Stimulated activated CD8-positive, alpha-beta memory T cell treated with anti-CD3 and anti-CD28 coated beads, Interleukin-7, amount 100 ng/mL, for 1 hour (primary cell): ENCODE results near the gene SERTAD1.
A peak's percentile ranks its signal among the peaks of the same experiment; 100 is the strongest.
"Not testable (repeated sequence)": the region's sequence is repeated elsewhere in the genome, so short reads cannot be mapped to it uniquely, and the experiment has no call there.

ENCODE experiments used
- DNase-seq, 2 donors: peaks; one replicate each; pipeline ENCODE4 v3.0.0-alpha.2; 2020; ENCODE audit warnings: low read depth in 2 of 2

The SERTAD1 gene, protein sequence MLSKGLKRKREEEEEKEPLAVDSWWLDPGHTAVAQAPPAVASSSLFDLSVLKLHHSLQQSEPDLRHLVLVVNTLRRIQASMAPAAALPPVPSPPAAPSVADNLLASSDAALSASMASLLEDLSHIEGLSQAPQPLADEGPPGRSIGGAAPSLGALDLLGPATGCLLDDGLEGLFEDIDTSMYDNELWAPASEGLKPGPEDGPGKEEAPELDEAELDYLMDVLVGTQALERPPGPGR

DNA sequence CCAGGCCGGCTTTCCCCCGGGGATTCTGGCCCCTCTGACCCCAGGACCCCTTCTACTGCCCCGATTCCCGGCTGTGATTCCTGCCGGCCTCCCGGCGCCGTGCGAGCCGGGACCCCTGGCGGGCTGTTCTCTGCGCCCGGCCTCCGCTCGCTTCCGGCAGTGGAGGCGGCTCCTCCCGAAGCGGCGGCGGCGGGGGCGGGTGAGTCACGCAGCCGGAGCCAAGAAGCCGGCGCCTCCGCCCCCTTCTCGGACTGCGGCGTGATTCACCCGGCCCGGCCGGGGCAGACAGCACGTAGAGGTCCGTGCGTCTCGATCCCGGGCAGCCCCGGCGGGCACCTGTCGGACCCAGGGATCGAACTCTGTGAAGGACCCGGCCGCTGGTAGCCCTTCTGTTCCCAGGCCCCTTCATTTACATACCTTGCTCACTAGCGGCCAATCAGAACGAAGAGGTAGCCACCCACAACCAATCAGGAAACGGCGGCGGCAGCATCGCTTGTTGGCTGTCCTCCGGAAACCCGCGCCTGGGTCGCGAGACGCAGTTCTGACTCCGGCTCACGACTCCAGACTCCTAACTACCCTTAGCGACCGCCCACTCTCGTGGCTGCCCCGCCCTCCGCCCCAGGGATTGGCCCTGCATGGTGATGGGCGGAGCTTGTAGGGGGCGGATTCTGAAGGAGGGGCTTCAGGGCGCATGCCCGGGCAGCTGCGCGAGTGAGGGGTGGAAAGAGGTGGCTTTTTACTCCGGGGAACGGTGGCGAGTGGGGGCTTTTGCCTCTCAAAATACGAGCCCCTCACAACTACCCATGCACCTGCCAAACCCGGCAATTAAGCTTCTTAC lies at the start of gene SERTAD1:
SERTAD1 (minus strand) TSS at position 543 of the 838 bp plus-strand sequence. CDS start 2,446 bp downstream, outside the sequence.
- DNase-seq = peak; percentile 100

DNA sequence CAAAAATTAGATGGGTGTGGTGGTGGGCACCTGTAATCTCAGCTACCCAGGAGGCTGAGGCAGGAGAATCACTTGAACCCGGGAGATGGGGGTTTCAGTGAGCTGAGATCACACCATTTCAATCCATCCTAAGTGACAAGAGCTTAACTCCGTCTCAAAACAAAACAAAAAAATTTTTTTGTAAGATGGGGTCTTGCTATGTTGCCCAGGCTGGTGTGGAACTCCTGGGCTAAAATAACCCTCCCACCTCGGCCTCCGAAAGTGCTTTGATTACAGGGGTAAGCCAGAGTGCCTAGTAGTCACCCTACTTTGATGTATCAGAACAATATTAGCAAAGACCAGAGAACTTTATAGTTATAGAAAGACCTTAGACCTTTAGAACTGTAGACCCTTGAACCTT lies 48.9 kb upstream of the SERTAD1 start:
- no peak for DNase-seq

DNA sequence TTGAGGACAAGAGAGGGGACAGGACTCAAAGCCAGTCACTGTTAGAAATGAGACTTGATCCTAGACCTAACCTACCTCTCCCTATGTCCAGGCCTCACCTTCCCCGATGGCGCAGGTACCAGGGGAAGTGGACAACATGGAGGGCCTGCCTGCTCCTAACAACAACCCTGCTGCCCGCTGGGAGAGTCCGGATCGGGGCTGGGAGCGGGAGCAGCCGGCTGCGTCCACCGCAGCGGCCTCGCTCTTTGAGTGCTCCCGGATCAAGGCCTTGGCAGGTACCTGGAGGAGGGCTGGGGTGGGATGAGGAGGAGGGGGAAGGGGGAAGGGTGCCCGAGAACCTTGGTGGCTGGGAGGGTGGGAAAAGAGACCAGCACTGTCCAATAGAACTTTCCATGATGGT lies 46.7 kb upstream of the SERTAD1 start:
- DNase-seq = no peak

DNA sequence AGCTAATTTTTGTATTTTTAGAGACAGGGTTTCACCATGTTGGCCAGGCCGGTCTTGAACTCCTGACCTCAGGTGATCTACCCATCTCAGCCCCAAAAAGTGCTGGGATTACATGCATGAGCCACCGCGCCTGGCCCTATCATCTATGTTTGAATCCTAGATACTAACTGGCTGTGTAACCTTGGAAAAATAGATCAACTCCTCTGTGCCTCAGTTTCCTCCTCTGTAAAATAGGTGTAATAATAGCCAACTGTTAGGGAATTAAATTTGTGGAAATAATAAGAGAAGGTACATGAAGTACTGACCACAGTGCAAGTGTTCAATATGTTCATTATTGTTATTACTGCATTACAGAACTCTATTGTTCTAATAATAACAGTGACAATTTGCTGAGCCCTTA lies 45.3 kb upstream of the SERTAD1 start:
- no peak for DNase-seq

DNA sequence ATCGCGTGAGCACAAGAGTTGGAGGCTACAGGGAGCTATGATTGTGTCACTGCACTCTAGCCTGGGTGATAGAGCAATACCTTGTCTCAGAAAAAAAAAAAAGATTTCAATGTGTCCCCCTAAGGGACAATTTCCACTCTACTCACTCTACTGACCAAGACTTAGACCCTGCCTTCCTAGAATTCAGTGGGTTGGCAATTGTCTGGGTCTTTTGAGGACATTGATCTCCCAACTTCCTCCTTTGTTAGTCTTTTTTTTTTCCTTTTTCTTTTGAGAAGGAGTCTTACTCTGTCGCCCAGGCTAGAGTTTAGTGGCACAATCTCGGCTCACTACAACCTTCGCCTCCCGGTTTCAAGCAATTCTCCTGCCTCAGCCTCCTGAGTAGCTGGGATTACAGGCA lies 43.2 kb upstream of the SERTAD1 start:
- DNase-seq = no peak

DNA sequence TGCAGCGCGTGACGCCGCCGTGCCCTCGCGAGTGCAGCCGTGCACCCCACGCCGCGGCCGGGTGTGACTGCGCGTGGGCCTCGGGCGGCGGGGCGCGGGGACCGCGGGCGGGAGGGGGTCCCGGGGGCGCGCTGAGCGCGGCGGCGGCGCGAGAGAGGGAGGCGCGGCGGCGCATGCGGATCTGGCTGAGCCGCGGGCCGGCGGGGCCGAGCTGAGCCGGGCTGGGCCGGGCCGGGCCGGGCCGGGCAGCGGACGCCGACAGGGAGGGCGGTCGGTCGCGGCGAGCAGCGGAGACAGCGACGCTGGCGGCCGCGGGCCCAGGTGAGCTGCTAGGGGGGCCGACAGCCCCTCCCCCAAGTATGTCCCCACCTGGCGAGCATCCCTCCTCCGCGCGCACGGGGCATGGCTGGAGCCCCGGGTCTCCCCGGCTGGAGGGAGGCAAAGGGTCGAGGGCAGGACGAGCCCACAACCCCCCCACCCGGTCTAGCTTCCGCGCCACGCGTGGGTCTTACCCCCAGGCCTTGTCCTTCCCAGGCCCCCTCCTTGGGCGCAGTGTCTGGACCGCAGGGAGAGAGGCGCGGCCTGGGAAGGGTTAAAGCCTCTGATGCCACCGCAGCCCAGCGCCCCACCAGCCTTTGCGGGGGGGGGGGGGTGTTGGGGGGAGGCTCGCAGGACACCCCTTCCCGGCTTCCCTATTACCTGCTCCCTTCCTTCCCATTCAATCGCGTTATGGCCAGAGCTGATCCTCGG lies 41.4 kb upstream of the SERTAD1 start, which contains the start of gene SPTBN4:
SPTBN4 (plus strand) TSS at position 17 of the 750 bp plus-strand sequence. CDS start 5,621 bp downstream, outside the sequence.
- DNase-seq = no peak

DNA sequence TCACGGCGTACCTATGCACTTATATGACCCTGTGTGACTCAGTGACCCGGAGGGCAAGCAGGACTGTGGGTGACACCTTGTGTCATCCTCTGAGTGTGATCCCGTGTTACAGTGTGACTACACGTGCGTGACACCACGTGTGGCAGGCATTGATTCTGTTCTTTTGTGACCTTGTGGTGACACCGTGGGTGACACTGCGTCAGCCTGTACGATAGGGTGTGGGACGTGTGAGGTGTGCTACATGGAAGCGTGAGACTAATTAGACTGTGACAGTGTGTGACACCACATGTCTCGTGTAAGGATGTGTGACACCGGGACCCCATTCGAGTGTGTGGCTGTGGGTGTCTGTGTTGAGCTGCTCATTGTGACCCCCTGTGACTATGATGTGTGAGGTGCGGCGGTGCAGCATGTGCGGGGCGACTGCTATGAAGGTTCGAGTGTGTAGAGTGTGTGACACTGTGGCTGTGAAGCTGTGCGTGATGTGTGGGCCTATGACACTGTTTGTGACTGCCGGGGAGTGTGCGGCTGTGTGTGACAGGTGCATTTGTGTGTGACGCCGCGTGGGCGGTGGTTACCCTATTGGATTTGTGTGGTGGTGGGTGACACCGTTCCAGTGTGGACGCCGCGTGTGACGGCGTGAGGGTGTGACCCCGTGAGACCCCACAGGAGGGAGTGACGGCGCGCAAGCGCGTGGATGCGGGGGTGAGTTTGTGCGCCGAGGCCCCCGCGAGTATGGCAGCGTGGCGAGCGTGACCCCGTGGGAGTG lies 40.6 kb upstream of the SERTAD1 start:
- peak; percentile 18 to 41 for DNase-seq

DNA sequence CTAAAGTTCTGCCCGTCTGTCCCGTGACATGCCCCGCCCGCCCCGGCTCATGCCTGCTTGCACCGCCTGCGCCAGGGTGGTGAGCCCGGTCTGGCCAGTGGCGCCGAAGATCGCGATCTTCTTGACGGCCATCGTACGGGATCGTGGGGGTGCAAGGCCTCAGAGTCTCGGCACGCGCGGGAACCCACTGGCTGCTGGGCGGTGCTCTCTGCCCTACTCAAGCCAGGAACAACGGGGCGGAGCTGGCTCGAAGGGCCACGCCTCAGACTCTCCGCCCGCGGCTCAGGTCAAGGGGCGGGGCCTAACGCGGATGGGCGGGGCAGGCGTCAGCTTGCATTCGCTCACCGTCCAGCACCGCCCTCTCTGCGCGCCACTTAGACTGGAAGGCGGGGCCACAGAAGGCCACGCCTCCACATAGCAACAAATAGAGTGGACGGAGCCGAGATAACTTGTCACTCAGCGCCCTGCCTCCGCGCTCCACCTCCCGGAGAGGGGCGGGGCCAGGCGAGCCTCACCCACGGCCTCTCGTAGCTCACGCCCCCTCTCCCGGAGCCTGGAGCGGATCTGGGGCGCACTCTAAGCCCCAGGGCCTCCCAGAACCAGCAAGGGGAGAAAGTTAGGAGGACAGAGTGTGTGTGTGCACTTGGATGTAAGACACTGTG lies 39.9 kb upstream of the SERTAD1 start, which contains the start of gene BLVRB:
BLVRB (minus strand) TSS at position 189 of the 662 bp plus-strand sequence; CDS start at position 132, 57 bp downstream.
- DNase-seq = peak; percentile 98 to 99

DNA sequence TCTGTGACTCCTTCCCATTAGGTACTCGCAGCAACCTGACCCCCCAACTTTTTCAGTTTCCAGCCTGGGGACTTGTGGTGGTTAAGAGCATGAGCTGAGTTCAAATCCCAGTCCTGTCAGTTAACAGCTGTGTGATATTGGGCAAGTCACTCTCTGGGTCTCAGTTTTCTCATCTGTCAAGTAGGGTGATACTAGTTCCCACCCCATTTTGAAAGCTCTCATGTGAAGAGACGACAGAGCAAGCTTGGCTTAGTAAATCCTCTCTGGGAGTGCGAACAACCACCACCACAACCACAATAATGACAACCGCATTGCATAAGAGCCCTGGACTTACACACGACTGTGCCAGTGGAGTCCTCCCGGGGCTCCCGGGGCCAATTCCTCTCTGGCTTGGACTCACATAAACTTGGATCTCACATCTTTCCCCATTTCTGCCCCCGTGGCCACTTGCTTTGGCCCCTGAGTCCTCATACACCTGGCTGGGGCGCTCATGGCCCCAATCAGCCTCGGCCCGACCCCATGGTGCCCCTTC lies 39.3 kb upstream of the SERTAD1 start:
- no peak for DNase-seq

DNA sequence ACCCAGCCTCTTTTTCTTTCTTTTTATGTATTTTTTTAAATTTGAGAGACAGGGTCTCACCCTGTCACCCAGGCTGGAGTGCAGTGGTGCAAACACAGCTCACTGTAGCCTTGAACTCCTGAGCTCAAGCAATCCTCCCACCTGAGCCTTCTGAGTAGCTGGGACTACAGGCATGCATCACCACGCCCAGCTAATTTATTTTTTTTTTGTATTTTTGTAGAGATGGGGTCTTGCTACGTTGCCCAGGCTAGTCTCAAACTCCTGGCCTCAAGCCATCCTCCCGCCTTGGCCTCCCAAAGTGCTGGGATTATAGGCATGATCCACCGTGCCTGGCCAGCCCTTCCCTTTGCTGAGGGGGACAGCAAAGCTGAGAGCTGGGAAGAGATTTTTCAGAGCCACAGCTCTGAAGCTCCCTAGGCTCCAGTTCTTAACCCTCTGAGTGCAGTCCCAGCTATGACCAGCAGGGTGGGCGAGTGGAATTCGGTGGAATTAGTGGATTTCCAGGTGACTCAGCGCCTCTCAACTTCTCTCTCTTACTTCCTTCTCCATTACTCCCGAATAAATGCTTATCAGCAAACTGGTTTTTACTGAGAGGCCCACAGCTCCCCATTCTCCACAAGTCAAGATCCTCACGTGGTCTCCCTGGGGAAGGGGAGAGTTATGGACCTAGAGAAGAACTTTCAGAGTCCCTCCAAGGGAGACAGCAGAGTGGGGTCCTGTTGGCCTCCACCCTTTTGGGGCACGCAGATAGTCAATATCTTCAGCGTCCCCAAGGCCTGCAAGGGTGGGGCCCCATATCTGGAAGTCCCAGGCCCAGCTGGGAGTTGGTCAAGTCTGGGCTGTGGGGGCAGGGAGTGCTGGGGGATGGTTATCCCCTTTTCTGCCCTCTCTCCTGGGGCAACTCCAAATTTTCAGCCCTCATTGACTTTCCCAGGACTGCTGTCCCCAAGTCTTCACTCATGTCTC lies 38.5 kb upstream of the SERTAD1 start:
- DNase-seq = peak; percentile 40 to 60

DNA sequence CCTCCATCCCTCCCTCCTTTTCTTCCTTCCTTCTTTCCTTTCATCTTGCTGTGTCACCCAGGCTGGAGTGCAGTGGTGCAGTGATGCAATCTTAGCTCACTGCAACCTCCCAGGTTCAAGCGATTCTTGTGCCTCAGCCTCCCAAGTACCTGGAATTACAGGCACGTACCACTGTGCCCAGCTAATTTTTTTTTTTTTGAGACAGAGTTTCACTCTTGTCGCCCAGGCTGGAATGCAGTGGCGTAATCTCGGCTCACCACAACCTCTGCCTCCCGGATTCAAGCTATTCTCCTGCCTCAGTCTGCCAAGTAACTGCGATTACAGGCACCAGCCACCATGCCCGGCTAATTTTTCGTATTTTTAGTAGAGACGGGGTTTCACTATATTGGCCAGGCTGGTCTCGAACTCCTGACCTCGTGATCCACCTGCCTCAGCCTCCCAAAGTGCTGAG lies 37.8 kb upstream of the SERTAD1 start:
- DNase-seq = not testable (repeated sequence)

DNA sequence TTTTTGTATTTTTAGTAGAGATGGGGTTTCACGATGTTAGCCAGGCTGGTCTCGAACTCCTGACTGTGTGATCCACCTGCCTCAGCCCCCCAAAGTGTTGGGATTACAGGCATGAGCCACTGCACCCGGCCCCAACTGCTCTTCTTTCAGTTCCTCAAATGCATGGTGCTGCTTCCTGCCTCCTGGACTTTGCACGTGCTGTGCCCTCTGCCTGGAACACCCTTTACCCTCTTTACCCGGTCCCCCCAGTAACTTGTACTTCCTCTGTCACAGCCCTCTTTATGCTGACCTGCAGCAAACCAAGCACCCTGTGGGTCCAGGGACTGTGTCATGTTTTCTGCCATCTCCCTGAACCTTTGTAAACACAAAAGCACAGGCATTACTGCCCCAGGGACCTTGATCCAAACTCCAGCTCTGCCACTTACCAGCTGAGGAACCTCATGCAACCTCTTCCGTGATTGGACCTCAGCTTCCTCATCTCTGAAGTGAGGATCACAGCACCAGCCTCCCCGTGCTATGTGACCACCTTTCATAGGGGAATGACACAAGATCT lies 36.0 kb upstream of the SERTAD1 start:
- DNase-seq = no peak

DNA sequence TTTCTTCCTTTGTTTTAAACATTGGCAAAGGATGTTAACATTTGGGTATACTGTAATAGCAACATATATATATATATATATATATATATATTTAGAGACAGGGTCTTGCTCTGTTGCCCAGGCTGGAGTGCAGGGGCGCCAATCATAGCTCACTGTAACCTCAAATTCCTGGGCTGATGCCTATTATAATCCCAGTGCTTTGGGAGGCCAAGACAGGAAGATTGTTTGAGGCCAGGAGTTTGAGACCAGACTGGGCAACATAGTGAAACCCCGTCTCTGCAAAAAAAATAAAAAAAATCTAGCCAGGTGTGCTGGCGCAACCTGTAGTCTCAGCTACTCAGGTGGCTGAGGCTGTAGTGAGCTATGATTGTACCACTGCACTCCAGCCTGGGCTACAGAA lies 34.4 kb upstream of the SERTAD1 start:
- no peak for DNase-seq

DNA sequence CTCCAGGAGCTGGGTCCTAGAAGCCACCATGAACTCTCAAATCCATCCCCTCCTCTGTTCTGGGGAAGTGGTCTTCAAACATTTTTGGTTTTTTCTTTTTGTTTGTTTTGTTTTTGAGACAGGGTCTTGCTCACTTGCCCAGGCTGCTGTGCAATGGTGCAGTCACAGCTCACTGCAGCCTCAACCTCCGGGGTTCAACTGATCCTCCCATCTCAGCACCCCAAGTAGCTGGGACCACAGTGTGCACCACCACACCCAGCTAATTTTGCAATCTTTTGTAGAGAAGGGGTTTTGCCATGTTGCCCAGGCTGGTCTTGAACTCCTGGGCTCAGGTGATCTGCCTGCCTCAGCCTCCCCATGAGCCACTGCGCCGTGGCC lies 32.8 kb upstream of the SERTAD1 start:
- DNase-seq = no peak

DNA sequence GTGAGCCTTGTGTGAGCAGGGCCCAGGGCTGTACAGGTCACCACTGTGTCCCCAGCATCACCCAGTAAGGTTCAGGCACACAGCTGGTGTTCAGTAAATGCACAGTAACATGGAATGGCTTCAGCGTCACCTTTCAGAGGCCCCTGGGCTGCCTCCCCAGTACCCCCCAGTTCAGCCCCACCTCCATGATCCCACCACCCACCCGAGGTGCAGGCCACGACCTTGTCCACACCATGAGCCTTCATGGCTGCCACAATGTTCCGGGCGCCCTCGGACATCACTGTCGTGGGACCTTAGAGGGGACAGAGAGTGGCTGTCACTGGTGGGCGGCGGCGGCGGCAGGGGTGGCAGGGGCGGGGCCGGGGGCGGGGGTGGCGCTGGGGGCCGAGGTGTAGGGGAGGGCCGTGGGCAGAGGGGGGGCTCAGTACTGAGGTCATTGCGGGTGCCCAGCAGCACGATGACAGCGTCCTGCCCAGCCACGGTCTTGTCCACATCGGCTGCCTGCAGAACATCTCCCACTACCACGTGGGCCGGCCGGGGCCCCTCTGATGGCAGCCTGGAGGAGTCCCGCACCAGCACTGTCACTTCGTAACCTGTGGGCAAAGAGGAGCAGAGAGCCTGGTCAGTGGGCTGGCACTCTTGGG lies 32.3 kb upstream of the SERTAD1 start:
- no peak for DNase-seq

DNA sequence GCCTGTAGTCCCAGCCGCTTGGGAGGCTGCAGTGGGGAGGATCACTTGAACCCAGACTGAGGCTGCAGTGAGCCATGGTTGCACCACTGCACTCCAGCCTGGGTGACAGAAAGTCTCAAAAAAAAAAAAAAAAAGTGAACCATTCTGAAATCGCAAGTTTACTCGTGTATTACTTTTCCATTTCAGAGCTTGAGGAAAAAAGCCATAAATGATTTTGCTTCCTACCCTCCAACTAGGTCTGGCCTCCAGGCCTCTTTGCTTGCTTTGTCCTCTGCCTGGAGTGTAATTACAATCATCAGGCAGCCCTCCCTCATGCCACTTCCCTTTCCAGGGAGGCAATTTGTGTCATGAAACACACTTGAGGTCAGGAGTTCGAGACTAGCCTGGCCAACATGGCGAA lies 31.3 kb upstream of the SERTAD1 start:
- DNase-seq = no peak

DNA sequence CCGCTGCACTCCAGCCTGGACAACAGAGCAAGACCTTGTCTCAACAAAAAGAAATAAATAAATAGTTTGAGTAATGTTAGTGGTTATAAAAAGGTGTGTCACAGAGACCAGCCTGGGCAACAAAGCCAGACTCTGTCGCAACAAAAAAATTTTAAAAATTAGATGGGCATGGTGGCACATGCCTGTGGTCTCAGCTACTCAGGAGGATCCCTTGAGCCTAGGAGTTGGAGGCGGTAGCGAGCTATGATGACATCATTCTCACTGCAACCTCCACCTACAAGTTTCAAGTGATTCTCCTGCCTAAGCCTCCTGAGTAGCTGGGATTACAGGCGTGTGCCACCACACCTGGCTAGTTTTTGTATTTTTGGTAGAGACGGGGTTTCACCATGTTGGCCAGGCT lies 28.2 kb upstream of the SERTAD1 start:
- DNase-seq = not testable (repeated sequence)

DNA sequence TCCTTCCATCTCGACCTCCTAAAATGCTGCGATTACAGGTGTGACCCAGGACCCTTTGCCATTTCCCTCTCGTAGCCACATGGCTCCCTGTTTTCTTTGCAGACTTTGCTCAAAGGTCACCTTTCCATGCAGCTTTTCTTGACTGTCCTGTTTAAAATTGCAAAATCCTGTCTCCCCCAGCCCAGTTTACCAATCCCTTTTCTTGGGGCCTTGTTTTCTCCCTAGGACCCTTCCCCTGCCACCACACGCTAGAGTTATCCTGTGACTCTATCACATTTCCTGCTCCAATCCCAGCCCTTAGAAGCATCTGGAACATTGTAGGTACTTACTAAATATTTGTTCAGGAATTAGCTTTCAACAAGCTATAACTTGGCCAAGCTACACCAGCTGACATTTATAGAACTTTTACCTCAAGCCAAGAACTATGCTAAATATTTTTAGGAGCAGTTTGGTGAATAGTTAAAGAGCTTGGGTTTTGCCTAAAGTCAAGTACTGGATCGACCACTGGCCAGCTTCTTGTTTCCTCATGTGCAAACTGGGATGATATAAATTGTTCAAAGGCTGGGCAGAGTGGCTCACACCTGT lies 27.5 kb upstream of the SERTAD1 start:
- no peak for DNase-seq
